KMS-11 (cell line): Measurements from ENCODE around the gene DCAF4.

ENCODE experiments used
- H2AFZ ChIP-seq: fragments of 200-600 bp; sonication (generic); 2 replicates; pipeline ENCODE4 v1.6.1; 2016; ENCODE audit warnings: antibody characterized with exemption, mixed run types, low read depth
- H3K27ac ChIP-seq: fragments of 200-600 bp; sonication (generic); 2 replicates; pipeline ENCODE4 v1.6.1; 2016; ENCODE audit warnings: mild to moderate bottlenecking, mixed run types
- H3K27me3 ChIP-seq: fragments of 200-600 bp; sonication (generic); 2 replicates; pipeline ENCODE4 v1.6.1; 2017; ENCODE audit warnings: mild to moderate bottlenecking, low read depth, mixed run types, moderate library complexity; ENCODE audit not compliant: insufficient read depth
- H3K36me3 ChIP-seq: fragments of 200-600 bp; sonication (generic); 2 replicates; pipeline ENCODE4 v1.6.1; 2017; ENCODE audit warnings: mild to moderate bottlenecking, mixed run types; ENCODE audit not compliant: insufficient read depth
- H3K4me1 ChIP-seq: fragments of 200-600 bp; sonication (generic); 2 replicates; pipeline ENCODE4 v1.6.1; 2016; ENCODE audit warnings: mild to moderate bottlenecking, low read depth, mixed run types; ENCODE audit not compliant: poor library complexity, severe bottlenecking
- H3K4me2 ChIP-seq: fragments of 200-600 bp; sonication (generic); 2 replicates; pipeline ENCODE4 v1.7.0; 2016; ENCODE audit warnings: mild to moderate bottlenecking, mixed run types
- H3K4me3 ChIP-seq: fragments of 200-600 bp; sonication (generic); IDR thresholded peaks from 2 replicates; pipeline ENCODE4 v1.6.1; 2017; ENCODE audit warnings: low read depth, low read length, mixed read lengths; ENCODE audit not compliant: insufficient read depth
- H3K79me2 ChIP-seq: fragments of 200-600 bp; sonication (generic); 2 replicates; pipeline ENCODE4 v1.6.1; 2016; ENCODE audit warnings: low read depth, mixed run types; ENCODE audit not compliant: insufficient read depth
- H3K9ac ChIP-seq: fragments of 200-600 bp; sonication (generic); 2 replicates; pipeline ENCODE4 v1.6.1; 2016; ENCODE audit warnings: mild to moderate bottlenecking, mixed run types
- H4K20me1 ChIP-seq: fragments of 200-600 bp; sonication (generic); 2 replicates; pipeline ENCODE4 v1.6.1; 2016; ENCODE audit warnings: mild to moderate bottlenecking, mixed run types; ENCODE audit not compliant: insufficient read depth
- TF ChIP-seq, protein P1 (sequence below): fragments of 200-600 bp; sonication (generic); conservative IDR thresholded peaks from 2 replicates; pipeline ENCODE4 v1.6.1; 2017; ENCODE audit warnings: low read depth, mild to moderate bottlenecking, antibody characterized with exemption, low read length, moderate library complexity, mixed read lengths

Gene DCAF4

DNA sequence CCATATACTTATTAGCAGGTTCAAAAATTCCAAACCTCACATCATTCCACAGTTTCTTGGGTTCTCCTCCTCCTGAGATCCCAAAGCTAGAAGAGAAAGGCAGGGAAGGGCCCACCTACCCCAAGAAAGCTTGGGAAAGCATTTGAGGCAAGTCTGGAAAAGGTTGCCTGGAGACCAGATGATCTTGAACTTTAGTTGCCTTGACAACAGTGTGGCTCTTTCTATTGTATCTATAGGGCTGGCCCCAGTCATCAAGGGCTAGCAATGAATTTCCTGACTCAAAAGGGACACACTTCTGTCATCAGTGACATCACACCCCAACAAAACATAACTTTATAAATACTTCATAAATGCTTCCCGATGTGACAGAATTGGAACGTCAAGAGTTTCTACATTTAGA, 60.6 kb downstream of the DCAF4 start:
- Histone ChIP-seq H3K4me2 (no peak overlapping the region), H3K4me1 (no peaks in the 10 kb centered on the region), H3K27ac (no peak overlapping the region), H3K9ac (no peak overlapping the region), H3K4me3 (no peak overlapping the region), H3K27me3 (no peaks in the 10 kb centered on the region), H3K36me3 (no peaks in the 10 kb centered on the region), H4K20me1 (no peaks in the 10 kb centered on the region), H3K79me2 (no peaks in the 10 kb centered on the region), H2AFZ (no peak overlapping the region)
- TF ChIP-seq, protein P1, sequence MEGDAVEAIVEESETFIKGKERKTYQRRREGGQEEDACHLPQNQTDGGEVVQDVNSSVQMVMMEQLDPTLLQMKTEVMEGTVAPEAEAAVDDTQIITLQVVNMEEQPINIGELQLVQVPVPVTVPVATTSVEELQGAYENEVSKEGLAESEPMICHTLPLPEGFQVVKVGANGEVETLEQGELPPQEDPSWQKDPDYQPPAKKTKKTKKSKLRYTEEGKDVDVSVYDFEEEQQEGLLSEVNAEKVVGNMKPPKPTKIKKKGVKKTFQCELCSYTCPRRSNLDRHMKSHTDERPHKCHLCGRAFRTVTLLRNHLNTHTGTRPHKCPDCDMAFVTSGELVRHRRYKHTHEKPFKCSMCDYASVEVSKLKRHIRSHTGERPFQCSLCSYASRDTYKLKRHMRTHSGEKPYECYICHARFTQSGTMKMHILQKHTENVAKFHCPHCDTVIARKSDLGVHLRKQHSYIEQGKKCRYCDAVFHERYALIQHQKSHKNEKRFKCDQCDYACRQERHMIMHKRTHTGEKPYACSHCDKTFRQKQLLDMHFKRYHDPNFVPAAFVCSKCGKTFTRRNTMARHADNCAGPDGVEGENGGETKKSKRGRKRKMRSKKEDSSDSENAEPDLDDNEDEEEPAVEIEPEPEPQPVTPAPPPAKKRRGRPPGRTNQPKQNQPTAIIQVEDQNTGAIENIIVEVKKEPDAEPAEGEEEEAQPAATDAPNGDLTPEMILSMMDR: no peak

DNA sequence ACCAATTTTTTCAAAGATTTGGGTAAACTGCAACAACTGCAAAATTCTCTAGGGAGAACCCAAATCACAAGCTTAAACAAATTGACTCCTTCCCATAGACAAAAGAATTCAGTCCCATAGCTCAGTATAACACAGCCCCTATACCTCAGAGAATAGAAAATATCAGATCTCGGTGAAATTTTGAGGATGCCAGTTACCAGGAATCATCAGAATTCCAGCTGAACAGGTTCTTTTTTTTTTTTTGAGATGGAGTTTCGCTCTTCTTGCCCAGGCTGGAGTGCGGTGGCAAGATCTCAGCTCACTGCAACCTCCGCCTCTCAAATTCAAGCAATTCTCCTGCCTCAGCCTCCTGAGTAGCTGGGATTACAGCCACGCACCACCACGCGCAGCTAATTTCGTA, 63.9 kb downstream of the DCAF4 start:
- Histone ChIP-seq H3K4me1 (no peaks in the 10 kb centered on the region), H3K36me3 (no peaks in the 10 kb centered on the region), H4K20me1 (no peaks in the 10 kb centered on the region), H3K9ac (no peak overlapping the region), H3K79me2 (no peaks in the 10 kb centered on the region), H3K27ac (no peak overlapping the region), H2AFZ (no peak overlapping the region), H3K4me2 (no peak overlapping the region), H3K4me3 (no peak overlapping the region), H3K27me3 (no peaks in the 10 kb centered on the region)
- TF ChIP-seq, protein P1: no peak

DNA sequence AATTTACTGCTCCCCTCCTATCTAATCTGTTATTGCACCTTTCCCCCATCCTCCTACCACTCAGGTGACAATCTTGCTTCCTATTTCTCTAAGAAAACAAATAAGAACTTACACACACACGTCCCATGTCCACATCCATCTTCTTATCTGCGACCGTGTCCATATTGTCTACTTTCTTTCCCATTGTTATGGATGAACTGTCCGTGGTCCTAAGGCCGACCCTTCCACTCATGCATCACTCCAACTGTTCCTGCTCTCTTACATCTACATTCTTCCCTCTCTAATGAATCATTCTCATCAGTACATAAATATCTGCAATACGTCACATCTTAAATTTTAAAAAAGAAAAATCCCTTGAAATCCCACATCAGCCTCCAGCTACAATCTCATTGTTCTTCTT, 70.7 kb downstream of the DCAF4 start:
- no peak overlapping the region for H3K4me3 ChIP-seq
- no peaks in the 10 kb centered on the region for H3K79me2 ChIP-seq
- no peaks in the 10 kb centered on the region for H3K36me3 ChIP-seq
- no peak overlapping the region for H3K27ac ChIP-seq
- H3K4me2 ChIP-seq: no peak overlapping the region
- peaks cover 8% of the 10 kb centered on the region for H3K4me1 ChIP-seq
- H4K20me1 ChIP-seq: no peaks in the 10 kb centered on the region
- no peak overlapping the region for H3K9ac ChIP-seq
- TF ChIP-seq, protein P1: no peak
- H2AFZ ChIP-seq: no peak overlapping the region
- H3K27me3 ChIP-seq: no peaks in the 10 kb centered on the region

DNA sequence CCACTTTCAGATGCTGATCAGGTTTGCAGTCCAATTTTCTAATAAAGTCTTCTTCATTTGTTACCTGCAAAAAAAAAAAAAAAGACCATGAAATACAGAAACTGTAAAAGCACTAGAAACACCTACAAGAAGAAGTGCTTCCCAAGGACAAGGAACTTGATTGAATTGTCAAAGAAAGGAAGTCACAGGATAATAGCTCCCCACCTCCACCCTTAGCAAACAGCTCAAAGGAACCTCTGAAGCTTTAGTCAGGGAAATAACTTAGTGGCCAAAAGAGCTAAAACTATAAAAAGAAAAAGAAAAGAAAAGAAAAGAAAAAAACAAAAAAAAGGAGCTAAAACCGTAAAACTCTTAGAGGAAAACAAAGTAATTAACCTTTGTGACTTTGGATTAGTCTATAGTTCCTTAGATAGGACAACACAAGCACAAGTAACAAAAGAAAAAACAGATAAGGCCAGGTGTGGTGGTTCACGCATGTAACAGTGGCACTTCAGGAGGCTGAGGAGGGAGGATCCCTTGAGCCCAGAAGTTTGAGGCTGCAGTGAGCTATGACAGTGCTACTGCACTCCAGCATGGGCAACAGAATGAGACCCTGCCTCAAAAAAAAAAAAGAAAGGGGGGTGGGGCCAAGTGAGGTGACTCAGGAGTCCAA, 72.1 kb downstream of the DCAF4 start:
- Histone ChIP-seq H3K27me3 (no peaks in the 10 kb centered on the region), H3K4me3 (no peak overlapping the region), H3K4me2 (no peak overlapping the region), H2AFZ (no peak overlapping the region), H3K79me2 (no peaks in the 10 kb centered on the region), H3K27ac (no peak overlapping the region), H3K36me3 (no peaks in the 10 kb centered on the region), H3K4me1 (peaks cover 8% of the 10 kb centered on the region), H4K20me1 (no peaks in the 10 kb centered on the region), H3K9ac (no peak overlapping the region)
- TF ChIP-seq, protein P1: no peak
